ENCODE results near the gene ARHGAP31. TPM values are rescaled to one million over a fixed set of nuclear protein-coding genes. Genes with fewer than 3 reads are reported as not detected.

ARHGAP31 gene
- total RNA-seq, 4 donors from 2014 or later = 40.0 to 78.9 (median 55.0) TPM

- Histone ChIP-seq H3K4me1 (peaks cover 49 to 55% of the 10 kb centered on the region in 2 donors), H3K27me3 (no peaks in the 10 kb centered on the region), H3K9me3 (no peaks in the 10 kb centered on the region), H3K27ac (peak overlapping the region; percentile 93 to 97 (median 94)), H3K36me3 (no peaks in the 10 kb centered on the region), H3K4me3 (replicated peaks in 1 of 3) (peak overlapping the region in 1 of 3 donors; percentile 75)
- peak in 1 of 2 donors; percentile 61 for TF ChIP-seq POLR2A (IDR thresholded peaks at IDR 0.05)
- TF ChIP-seq, protein P1, sequence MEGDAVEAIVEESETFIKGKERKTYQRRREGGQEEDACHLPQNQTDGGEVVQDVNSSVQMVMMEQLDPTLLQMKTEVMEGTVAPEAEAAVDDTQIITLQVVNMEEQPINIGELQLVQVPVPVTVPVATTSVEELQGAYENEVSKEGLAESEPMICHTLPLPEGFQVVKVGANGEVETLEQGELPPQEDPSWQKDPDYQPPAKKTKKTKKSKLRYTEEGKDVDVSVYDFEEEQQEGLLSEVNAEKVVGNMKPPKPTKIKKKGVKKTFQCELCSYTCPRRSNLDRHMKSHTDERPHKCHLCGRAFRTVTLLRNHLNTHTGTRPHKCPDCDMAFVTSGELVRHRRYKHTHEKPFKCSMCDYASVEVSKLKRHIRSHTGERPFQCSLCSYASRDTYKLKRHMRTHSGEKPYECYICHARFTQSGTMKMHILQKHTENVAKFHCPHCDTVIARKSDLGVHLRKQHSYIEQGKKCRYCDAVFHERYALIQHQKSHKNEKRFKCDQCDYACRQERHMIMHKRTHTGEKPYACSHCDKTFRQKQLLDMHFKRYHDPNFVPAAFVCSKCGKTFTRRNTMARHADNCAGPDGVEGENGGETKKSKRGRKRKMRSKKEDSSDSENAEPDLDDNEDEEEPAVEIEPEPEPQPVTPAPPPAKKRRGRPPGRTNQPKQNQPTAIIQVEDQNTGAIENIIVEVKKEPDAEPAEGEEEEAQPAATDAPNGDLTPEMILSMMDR (IDR thresholded peaks at IDR 0.05) = no peak
- intact Hi-C loops (cut with DNase I) = no loop called here
- DNase-seq = peak; percentile 27 to 44
- WGBS, 2 donors = 10 to 22% methylated on average over 8 of the region's 8 CpGs
Observed at GRCh38 chr3:119295816-119296726, 1.9 kb downstream of the ARHGAP31 start.

GRCh38 chr3:119296727-119297122 lies 2.5 kb downstream of the ARHGAP31 start:
- peaks cover 55 to 57% of the 10 kb centered on the region in 2 donors for H3K4me1 ChIP-seq
- TF ChIP-seq, protein P1 (IDR thresholded peaks at IDR 0.05) = no peak
- no peak for TF ChIP-seq POLR2A (IDR thresholded peaks at IDR 0.05)
- H3K27ac ChIP-seq = peak overlapping the region; percentile 93 to 97 (median 94)

GRCh38 chr3:119297169-119297568 lies 3.0 kb downstream of the ARHGAP31 start:
- Histone ChIP-seq H3K36me3 (no peaks in the 10 kb centered on the region), H3K27me3 (no peaks in the 10 kb centered on the region), H3K4me3 (replicated peaks in 1 of 3) (no peak overlapping the region), H3K4me1 (peaks cover 60% of the 10 kb centered on the region in 2 donors), H3K27ac (peak overlapping the region; percentile 93 to 97 (median 94)), H3K9me3 (no peaks in the 10 kb centered on the region)
- TF ChIP-seq POLR2A (IDR thresholded peaks at IDR 0.05) = no peak
- TF ChIP-seq, protein P1 (IDR thresholded peaks at IDR 0.05) = no peak
- DNase-seq = peak; percentile 56
- intact Hi-C loops (cut with DNase I) = no loop called here

More at GRCh38 chr3:119296727-119297122, 2.5 kb downstream of the ARHGAP31 start:
- Histone ChIP-seq H3K4me3 (replicated peaks in 1 of 3) (peak overlapping the region in 1 of 3 donors; percentile 75), H3K9me3 (no peaks in the 10 kb centered on the region), H3K36me3 (no peaks in the 10 kb centered on the region), H3K27me3 (no peaks in the 10 kb centered on the region)
- WGBS, 2 donors = 22 to 41% methylated on average over 4 of the region's 4 CpGs
- DNase-seq = no peak
- intact Hi-C loops (cut with DNase I) = no loop called here

DNA sequence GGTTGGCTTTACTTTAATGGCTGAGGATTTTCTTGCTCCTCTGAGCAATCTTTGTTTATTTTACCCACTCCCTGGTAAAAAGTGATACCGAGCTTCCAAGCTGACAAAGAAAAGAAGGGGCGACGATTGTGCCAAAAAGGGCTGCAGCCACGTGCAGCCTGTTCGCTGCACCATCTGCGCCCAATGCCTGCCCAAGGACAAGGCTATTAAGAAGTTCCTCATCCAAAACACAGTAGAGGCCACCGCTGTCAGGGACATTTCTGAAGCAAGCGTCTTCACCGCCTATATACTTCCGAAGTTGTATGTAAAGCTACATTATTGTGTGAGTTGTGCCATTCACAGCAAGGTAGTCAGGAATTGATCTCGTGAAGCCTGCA lies 4.4 kb downstream of the ARHGAP31 start:
- H3K27ac ChIP-seq = peak overlapping the region; percentile 44 to 97 (median 94)
- WGBS, 2 donors = 40 to 44% methylated on average over 11 of the region's 11 CpGs
- H3K4me3 ChIP-seq (replicated peaks in 1 of 3) = no peak overlapping the region
- H3K27me3 ChIP-seq = no peaks in the 10 kb centered on the region
- TF ChIP-seq POLR2A (IDR thresholded peaks at IDR 0.05) = no peak
- TF ChIP-seq, protein P1 (IDR thresholded peaks at IDR 0.05) = no peak
- DNase-seq = peak; percentile 40 to 50
- H3K36me3 ChIP-seq = no peaks in the 10 kb centered on the region
- H3K9me3 ChIP-seq = no peaks in the 10 kb centered on the region
- intact Hi-C loops (cut with DNase I) = no loop called here
- H3K4me1 ChIP-seq = peaks cover 57 to 58% of the 10 kb centered on the region in 2 donors

GRCh38 chr3:119300991-119301391 lies 6.8 kb downstream of the ARHGAP31 start:
- Histone ChIP-seq H3K4me1 (peaks cover 64 to 79% of the 10 kb centered on the region in 2 donors), H3K9me3 (no peaks in the 10 kb centered on the region), H3K4me3 (replicated peaks in 1 of 3) (no peak overlapping the region), H3K27me3 (no peaks in the 10 kb centered on the region), H3K36me3 (no peaks in the 10 kb centered on the region), H3K27ac (peak overlapping the region in 1 of 3 donors; percentile 11)
- 61 to 63% methylated on average over 4 to 5 of the region's 5 CpGs for WGBS, 2 donors
- TF ChIP-seq, protein P1 (IDR thresholded peaks at IDR 0.05) = no peak
- no peak for TF ChIP-seq POLR2A (IDR thresholded peaks at IDR 0.05)
- intact Hi-C loops (cut with DNase I) = no loop called here
- DNase-seq = peak in 1 of 2 donors; percentile 24
